Sigmoid colon (tissue), 3 donors: Measurements from ENCODE around the gene IL9R.

Experiments
- POLR2A ChIP-seq, 2 donors: fragments of 450-650 bp; IDR thresholded peaks; one replicate each; pipeline ENCODE4 v1.6.1; 2016; ENCODE audit warnings: antibody characterized with exemption in 2 of 2, mild to moderate bottlenecking in 2 of 2, moderate library complexity in 2 of 2
- TF ChIP-seq, protein P1 (sequence below), 4 experiments: fragments of 450-650 bp in 3 of 4; fragments of 200-600 bp in 1 of 4; IDR thresholded peaks; one replicate each; pipeline ENCODE4 v1.5.1; 2016 to 2019; ENCODE audit warnings: antibody characterized with exemption in 4 of 4, mild to moderate bottlenecking in 3 of 4, moderate library complexity in 2 of 4

DNA sequence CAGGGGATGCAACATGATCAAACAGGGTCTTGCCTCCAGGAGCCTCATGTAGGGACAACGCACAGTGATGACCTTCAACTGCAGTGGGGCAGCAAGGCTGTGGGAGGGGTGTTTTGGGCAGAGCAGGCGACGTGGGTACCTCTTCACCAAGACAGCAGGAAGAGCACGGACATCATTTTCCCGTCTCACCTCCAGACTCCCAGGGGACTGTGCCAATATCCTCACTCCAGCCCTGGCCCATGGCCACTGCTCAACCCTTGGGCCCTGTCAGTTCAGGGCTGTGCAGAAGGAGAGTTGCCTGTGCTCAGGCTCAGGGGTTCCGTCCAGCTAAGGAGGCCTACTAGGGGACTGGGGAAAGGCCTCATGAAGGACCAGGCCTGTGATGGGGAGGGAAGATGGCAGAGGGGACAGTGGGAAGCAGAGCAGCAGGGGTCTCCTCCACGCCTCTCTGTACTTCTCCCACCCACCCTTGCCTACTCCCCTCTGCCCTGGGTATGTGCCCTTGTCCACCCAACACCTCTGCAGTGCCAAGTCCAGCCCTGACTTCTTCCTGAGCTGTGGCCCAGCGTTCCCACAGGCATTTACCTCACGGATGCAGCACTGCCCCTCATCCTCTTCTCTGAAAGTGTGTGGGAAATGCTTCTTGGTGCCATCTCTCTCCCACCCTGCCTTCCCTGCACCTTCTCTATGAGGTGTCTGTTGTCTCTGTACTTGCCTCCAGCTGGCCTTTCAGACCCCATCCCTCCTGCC is 1.4 kb downstream of the IL9R start:
- TF ChIP-seq, protein P1, sequence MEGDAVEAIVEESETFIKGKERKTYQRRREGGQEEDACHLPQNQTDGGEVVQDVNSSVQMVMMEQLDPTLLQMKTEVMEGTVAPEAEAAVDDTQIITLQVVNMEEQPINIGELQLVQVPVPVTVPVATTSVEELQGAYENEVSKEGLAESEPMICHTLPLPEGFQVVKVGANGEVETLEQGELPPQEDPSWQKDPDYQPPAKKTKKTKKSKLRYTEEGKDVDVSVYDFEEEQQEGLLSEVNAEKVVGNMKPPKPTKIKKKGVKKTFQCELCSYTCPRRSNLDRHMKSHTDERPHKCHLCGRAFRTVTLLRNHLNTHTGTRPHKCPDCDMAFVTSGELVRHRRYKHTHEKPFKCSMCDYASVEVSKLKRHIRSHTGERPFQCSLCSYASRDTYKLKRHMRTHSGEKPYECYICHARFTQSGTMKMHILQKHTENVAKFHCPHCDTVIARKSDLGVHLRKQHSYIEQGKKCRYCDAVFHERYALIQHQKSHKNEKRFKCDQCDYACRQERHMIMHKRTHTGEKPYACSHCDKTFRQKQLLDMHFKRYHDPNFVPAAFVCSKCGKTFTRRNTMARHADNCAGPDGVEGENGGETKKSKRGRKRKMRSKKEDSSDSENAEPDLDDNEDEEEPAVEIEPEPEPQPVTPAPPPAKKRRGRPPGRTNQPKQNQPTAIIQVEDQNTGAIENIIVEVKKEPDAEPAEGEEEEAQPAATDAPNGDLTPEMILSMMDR (IDR thresholded peaks at IDR 0.05) = no peak
- no peak for TF ChIP-seq POLR2A (IDR thresholded peaks at IDR 0.05)
